Left colon (tissue), 2 donors: ENCODE data around the gene GPR160. TPM values are rescaled to one million over a fixed set of nuclear protein-coding genes. Genes with fewer than 3 reads are reported as not detected.
"Not testable (repeated sequence)": the region's sequence is repeated elsewhere in the genome, so short reads cannot be mapped to it uniquely, and the experiment has no call there.

Experiments
- ATAC-seq: fragments of 200-7000 bp; cut with Tn5 transposase; one replicate; pipeline ENCODE4 v1.9.1; 2020; ENCODE audit warnings: mild to moderate bottlenecking, moderate library complexity
- DNase-seq, 2 donors: peaks; one replicate each; pipeline ENCODE4 v3.0.0-alpha.2; 2020
- intact Hi-C, 2 donors: fragments of 100-400 bp; cut with DNase I in 1 of 2; cut with micrococcal nuclease in 1 of 2; formaldehyde crosslinking; loops; one replicate each; pipeline versions ENCODE4 v1.11.2 to v1.14.0; 2022; cut with DNase I, micrococcal nuclease
- long read RNA-seq: library from polyadenylated mRNA; unstranded; transcript quantifications from one replicate; pipeline ENCODE4 v2.0.0, GENCODE V29; 2021
- total RNA-seq, 2 donors: library from RNA; stranded (reverse); fragmentation: NEBNext Ultra II Directional; extraction: Animal tissue kit (Norgen Biotek cat#: 25700); gene quantifications; one replicate each; pipeline ENCODE4 v1.2.1, GENCODE V29; 2021
- donor health status: DM: no; HTN: no; CAD: no.
- donor health status: DM: yes; HTN: yes; CAD: no.

GPR160 gene
- total RNA-seq = 10 to 100 TPM; 65.7 to 82.6 TPM
- long read RNA-seq, transcript GPR160-201 (4 exons, 2,039 nt) = major isoform, 102 of 144 reads
- long read RNA-seq, partial matches to known transcripts = 12 of 144 reads
- long read RNA-seq, other reads (novel, unspliced or antisense) = 29 of 144 reads

- ATAC-seq (peak; percentile 82), DNase-seq (peak; percentile 93 to 94)
- intact Hi-C loops = no loop called here
These were observed at the start of gene GPR160 for GRCh38 chr3:170037463-170038433. Gene GPR160 (plus strand): TSS chr3:170037995. CDS start chr3:170083973, 45,978 bp downstream.

GRCh38 chr3:169990431-169990830 is 47.4 kb upstream of the GPR160 start:
- intact Hi-C loops = no loop called here
- DNase-seq = no peak
- ATAC-seq = no peak

GRCh38 chr3:169992156-169992555 is 45.6 kb upstream of the GPR160 start:
- ATAC-seq (no peak), DNase-seq (no peak)
- intact Hi-C loops = no loop called here

GRCh38 chr3:169992781-169993180 is 45.0 kb upstream of the GPR160 start:
- no peak for DNase-seq
- intact Hi-C loops = no loop called here
- no peak for ATAC-seq

GRCh38 chr3:169993761-169994160 is 44.0 kb upstream of the GPR160 start:
- no peak for DNase-seq
- ATAC-seq = no peak
- intact Hi-C loops = no loop called here

GRCh38 chr3:169996063-169996462 is 41.7 kb upstream of the GPR160 start:
- intact Hi-C loops = no loop called here
- no peak for ATAC-seq
- no peak for DNase-seq

GRCh38 chr3:169998668-169999131 is 39.1 kb upstream of the GPR160 start:
- ATAC-seq (no peak), DNase-seq (no peak)
- intact Hi-C loops = no loop called here

- intact Hi-C loops = no loop called here
- no peak for ATAC-seq
These were observed 38.4 kb upstream of the GPR160 start for GRCh38 chr3:169999433-169999832.

GRCh38 chr3:170000051-170000450 is 37.7 kb upstream of the GPR160 start:
- intact Hi-C loops = no loop called here
- DNase-seq (no peak), ATAC-seq (no peak)

More at GRCh38 chr3:169999433-169999832, 38.4 kb upstream of the GPR160 start:
- DNase-seq = no peak

- intact Hi-C loops = no loop called here
- DNase-seq = no peak
- no peak for ATAC-seq
These were observed 35.6 kb upstream of the GPR160 start for GRCh38 chr3:170002231-170002630.

- DNase-seq (no peak), ATAC-seq (no peak)
- intact Hi-C loops = no loop called here
These were observed 34.9 kb upstream of the GPR160 start for GRCh38 chr3:170002879-170003278.

GRCh38 chr3:170003881-170004356 is 33.9 kb upstream of the GPR160 start:
- DNase-seq = no peak
- ATAC-seq = peak; percentile 25
- intact Hi-C loops = no loop called here

GRCh38 chr3:170007031-170007663 is 30.6 kb upstream of the GPR160 start:
- DNase-seq (no peak), ATAC-seq (no peak)
- intact Hi-C loops = no loop called here

GRCh38 chr3:170010498-170010897 is 27.3 kb upstream of the GPR160 start:
- ATAC-seq (no peak), DNase-seq (no peak)
- intact Hi-C loops = no loop called here

GRCh38 chr3:170012683-170013400 is 25.0 kb upstream of the GPR160 start:
- no peak for DNase-seq
- peak; percentile 99 for ATAC-seq
- intact Hi-C loops = no loop called here

- intact Hi-C loops = no loop called here
- ATAC-seq = no peak
- no peak for DNase-seq
These were observed 21.7 kb upstream of the GPR160 start for GRCh38 chr3:170016057-170016456.

GRCh38 chr3:170019306-170019705 is 18.5 kb upstream of the GPR160 start:
- intact Hi-C loops, ATAC-seq, DNase-seq: not testable (repeated sequence)

- intact Hi-C loops = no loop called here
- DNase-seq = no peak
These were observed 16.7 kb upstream of the GPR160 start for GRCh38 chr3:170021083-170021482.

GRCh38 chr3:170022336-170022735 is 15.5 kb upstream of the GPR160 start:
- no peak for DNase-seq
- intact Hi-C loops = no loop called here

More at GRCh38 chr3:170021083-170021482, 16.7 kb upstream of the GPR160 start:
- no peak for ATAC-seq

More at GRCh38 chr3:170022336-170022735, 15.5 kb upstream of the GPR160 start:
- no peak for ATAC-seq
